A204.1 (cell line): Measurements from ENCODE around the gene CIDEC.

ENCODE experiments used
- FAIRE-seq: peaks from 2 replicates; lab custom pipeline; 2012; peaks lifted over from hg19 to GRCh38; lab: Jason Lieb, UNC

The CIDEC gene

DNA sequence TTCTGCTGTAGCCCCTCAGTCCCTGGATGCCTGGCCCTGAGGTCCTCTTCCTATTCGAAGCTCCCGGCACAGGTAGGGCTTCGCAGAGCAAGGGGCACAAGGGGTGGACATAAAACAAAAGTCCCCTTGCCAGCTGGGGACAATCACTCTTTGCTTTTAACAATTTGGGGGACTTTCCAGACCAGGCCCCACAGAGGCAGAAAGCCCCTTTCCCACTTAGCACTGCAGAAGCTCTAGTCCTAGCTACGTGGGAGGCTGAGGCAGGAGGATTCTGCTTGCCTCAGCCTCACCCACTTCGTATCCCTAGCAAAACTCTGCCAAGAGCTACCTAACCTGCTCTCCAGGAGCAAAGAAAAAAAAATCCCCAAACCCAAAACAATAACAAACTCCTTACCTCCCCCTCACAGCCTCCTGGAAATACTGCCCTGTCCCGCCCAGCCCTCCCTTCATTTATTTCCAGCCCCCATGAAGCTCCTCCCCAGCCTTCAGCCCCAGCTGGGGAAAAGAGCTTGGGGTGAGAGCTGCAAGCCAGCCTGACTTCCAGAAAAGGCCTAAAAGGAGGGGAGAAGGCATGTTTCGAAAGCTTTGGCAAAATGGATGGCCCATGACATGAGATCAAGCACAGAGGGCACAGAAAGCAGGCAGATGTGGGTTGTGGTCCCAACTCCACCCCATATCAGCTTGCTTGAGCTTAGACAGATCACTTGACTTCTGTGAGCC is at the start of gene CIDEC:
CIDEC (minus strand) TSS at position 424 of the 720 bp plus-strand sequence. CDS start 1,767 bp downstream, outside the sequence.
- no peak for FAIRE-seq

DNA sequence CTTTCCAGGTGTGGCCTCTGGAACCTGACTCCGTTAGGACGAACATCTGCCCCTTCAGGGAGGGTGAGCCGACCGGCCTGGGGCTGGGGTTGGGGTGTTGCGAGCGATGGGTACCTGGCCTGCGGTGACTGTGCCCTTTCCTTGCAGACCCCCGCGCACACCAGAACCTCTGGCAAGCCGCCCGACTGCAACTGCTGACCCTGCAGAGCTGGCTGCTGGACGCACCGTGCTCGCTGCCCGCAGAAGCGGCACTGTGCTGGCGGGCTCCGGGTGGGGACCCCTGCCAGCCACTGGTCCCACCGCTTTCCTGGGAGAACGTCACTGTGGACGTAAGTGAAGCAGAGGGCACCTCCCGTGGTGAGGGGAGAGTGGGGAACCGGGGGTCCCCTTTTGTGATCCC is 48.1 kb upstream of the CIDEC start:
- no peak for FAIRE-seq

DNA sequence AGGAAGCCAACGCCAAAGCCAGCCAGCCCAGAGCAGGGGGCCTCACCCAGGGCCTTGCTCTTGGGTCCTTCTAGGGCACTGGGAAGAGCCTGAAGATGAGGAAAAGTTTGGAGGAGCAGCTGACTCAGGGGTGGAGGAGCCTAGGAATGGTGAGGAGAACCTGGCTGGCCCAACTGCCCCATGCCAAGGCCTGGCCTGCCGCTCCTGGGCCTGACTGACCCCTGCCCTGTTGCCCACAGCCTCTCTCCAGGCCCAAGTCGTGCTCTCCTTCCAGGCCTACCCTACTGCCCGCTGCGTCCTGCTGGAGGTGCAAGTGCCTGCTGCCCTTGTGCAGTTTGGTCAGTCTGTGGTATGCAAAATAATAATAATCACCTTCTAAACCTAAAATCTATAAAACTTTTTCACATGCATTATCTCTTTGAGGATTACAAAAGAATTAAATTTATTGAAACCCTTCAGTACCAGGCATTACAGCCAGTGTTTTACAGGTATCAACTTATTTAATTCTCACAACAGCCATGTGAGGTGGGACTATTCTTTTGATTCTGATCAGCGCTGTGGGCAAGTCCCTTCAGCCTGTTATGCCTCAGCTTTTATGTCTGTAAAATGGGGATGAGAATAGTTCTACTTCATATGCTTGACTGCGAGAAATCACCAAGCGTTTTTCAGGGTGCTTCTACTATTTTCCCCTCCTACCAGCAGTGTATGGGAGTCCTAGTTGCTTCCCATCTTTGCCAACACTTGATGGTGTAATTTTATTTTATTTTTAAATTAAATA is 38.4 kb upstream of the CIDEC start:
- no peak for FAIRE-seq

- no peak for FAIRE-seq
Measured at GRCh38 chr3:9917820-9918219, 37.8 kb upstream of the CIDEC start.

DNA sequence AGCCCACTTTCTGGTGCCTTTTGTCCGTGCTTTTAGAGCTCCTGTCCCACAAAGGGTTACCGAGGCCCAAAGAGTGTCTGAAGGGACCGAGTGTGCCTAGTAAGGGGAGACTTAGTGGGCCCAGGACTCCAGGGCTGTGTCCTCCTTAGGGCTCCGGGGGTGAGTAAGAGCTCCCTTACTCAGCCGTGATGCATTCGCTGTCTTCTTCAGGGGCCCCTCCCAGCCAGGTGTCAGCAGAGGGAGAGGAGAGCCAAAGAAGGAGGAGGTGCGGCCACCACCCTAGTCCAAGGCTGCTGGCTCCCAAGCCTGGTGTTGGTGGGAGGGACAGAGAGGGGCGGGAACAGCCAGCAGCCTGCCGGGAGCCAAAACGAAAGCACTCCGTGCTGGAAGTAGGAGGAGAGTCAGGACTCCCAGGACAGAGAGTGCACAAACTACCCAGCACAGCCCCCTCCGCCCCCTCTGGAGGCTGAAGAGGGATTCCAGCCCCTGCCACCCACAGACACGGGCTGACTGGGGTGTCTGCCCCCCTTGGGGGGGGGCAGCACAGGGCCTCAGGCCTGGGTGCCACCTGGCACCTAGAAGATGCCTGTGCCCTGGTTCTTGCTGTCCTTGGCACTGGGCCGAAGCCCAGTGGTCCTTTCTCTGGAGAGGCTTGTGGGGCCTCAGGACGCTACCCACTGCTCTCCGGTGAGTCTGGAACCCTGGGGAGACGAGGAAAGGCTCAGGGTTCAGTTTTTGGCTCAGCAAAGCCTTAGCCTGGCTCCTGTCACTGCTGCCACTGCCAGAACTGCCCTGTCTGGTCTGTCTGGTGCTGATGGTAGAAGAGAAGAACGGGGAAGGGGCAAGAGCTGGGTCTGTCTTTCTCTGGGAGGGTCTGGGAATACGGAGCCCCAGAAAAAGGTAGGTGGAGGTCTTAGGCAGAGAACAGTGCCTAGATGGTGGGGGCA is 37.0 kb upstream of the CIDEC start, which contains the start of gene IL17RC:
IL17RC (plus strand) TSS at position 365 of the 947 bp plus-strand sequence; CDS start at position 583, 218 bp downstream.
- FAIRE-seq = no peak

DNA sequence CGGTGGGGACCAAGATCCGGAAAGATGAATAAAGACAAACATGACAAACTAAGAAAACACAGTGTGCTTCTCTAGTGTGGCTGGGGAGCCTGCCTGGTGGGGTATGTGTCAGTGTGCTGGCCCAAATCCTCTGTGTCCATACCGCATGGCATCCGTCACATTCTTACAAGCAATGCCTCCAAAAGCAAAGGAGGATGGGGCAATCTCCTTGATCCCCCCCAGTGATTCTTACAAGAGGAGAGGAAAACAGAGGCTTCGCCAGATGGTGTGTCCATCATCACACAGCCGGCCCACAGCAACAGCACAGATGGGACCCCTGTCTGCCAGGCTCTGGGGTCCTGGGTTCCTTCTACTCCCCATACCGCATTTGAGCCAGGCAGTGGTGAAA is 36.3 kb upstream of the CIDEC start:
- no peak for FAIRE-seq

- FAIRE-seq = no peak
Measured at GRCh38 chr3:9915254-9916141, 35.4 kb upstream of the CIDEC start.

GRCh38 chr3:9914559-9915253 is 34.7 kb upstream of the CIDEC start:
- FAIRE-seq = no peak

DNA sequence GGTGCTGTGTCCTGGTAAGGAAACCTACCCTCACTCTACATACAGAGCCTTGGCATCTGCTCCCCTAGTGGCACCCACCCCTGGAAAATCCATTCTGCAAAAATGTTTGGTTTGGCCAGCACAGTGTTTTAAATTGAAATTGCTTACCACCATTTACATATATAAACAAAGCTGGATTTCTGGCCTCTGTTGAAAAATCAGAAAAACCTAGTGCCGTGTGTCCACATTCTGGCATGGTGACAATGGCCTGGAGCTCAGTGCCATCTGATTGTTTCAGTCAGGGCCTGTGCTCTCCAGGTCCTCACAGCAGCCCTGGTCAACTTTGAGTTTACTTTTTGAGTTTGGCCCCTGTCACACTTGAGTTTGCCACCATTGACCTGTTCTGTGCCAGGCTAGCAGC is 34.0 kb upstream of the CIDEC start:
- FAIRE-seq = no peak

- no peak for FAIRE-seq
Measured at GRCh38 chr3:9913601-9914000, 33.5 kb upstream of the CIDEC start.

DNA sequence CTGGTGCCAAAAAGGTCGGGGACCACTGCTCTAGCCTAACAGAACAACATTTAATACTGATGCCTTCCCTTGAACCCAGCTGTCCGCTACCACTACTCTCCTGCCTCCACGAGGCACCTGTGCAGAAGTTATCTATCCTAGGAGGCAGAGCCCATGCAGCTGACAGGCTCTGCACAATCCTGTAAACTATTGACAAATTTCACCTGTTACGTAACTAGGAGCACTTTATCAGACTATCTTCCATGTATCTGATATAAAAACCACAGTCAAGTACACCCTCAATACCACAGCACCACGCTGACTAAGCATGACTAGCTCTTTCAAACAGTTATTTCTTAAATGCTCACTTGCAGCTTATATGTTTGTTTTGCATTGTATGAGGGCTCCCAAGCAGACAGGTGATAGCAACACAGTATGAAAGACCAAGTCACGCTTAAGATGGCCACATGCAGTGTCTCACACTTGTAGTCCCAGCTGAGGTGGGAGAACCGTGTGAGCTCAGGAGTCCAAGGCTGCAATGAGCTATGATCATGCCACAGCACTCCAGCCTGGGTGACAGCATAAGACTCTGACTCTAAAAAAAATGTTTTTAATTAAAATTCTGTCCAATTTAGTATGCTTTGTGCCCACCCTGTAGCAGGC is 32.4 kb upstream of the CIDEC start:
- no peak for FAIRE-seq

DNA sequence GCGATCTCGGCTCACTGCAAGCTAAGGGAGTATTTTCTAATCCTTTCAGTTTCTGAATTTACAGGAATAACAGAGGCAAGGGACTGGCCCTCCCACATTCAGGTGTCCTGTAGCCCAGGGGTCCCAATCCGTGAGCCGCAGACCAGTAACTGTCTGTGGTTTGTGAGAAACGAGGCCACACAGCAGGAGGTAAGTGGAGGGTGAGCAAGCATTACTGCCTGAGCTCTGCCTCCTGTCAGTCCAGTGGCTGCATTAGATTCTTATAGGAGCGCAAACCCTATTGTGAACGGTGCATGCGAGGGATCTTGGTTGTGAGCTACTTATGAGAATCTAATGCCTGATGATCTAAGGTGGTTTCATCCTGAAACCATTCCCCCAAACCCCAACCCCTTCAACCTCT is 31.8 kb upstream of the CIDEC start:
- FAIRE-seq = no peak

DNA sequence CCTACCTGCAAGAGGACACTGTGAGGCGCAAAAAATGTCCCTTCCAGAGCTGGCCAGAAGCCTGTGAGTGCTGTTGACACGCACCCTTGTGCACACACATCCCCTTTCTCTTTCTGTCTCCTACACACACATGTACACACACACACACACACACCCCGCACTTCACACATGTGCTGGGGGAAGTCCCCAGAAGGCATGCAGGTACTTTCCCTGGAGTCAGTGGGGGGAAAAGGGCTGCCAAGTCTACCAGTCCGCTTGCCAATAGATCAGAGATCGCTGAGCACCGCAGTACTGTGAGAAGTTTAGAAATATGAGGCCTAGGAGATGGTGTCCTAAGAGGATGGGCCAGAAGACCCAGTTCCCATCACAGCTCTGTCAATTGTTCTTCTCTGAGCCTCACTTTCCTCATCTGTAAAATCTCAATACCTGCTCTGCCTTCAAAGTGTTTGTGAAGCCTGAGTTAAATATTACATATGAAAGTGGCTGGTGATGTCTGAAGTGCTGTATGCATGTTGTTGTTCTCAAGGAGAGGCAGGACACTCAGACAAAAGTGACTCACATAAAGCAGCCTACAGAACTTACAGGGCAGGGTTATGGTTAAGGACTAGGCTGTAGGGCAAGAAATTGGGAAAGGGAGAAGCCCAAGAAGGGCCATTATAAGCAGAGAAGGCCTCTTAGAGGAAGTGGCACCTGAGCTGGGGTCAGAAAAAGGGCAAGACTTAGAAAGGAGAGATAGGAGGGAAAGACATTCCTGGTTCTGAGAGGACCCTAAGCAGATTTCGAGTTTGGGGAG is 29.4 kb upstream of the CIDEC start:
- FAIRE-seq = no peak

DNA sequence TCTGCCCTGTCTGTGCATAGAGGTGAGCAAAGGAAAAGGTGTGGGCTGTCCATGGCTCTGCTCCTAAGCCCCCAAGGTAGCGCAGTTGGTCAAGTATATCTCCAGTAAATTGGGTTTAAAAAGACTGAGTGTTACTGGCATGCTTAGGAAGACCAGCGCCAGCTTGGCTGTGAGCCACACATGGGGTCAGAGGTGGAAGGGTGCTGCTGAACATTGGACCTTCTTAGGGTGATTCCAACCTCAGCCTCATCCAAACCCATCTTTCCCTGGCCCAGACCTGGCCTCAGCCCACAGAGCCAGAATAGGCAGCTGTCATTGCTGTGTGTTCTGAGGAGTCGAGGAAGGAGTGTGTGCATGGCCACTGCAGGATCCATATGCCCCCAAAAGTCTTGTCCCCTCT is 28.2 kb upstream of the CIDEC start:
- no peak for FAIRE-seq

- no peak for FAIRE-seq
Measured at GRCh38 chr3:9906480-9906879, 26.4 kb upstream of the CIDEC start.

GRCh38 chr3:9903904-9904303 is 23.9 kb upstream of the CIDEC start:
- no peak for FAIRE-seq

GRCh38 chr3:9903238-9903624 is 23.2 kb upstream of the CIDEC start:
- no peak for FAIRE-seq

- no peak for FAIRE-seq
Measured at GRCh38 chr3:9902372-9903237, 22.6 kb upstream of the CIDEC start, which contains the start of gene IL17RE. IL17RE (plus strand) TSS chr3:9902848; CDS start chr3:9902933, 85 bp downstream.
